ENCODE results near the gene WSB2.

Gene WSB2

GRCh38 chr12:118061873-118062843 is 1.2 kb upstream of the WSB2 start:
- DNase-seq: no peak

- DNase-seq: no peak
Measured at GRCh38 chr12:118060301-118061010, 523 bp downstream of the WSB2 start.

GRCh38 chr12:118059341-118060191 is 1.4 kb downstream of the WSB2 start:
- DNase-seq: no peak

GRCh38 chr12:118058881-118059280 is 2.1 kb downstream of the WSB2 start:
- DNase-seq: no peak

- DNase-seq: no peak
Measured at GRCh38 chr12:118058227-118058626, 2.8 kb downstream of the WSB2 start.

- DNase-seq: no peak
Measured at GRCh38 chr12:118055865-118056773, 4.9 kb downstream of the WSB2 start.

GRCh38 chr12:118055144-118055557 is 5.8 kb downstream of the WSB2 start:
- peak; percentile 7 for DNase-seq

GRCh38 chr12:118053071-118053985 is 7.7 kb downstream of the WSB2 start:
- DNase-seq: no peak

GRCh38 chr12:118052324-118053070 is 8.5 kb downstream of the WSB2 start:
- DNase-seq: no peak

- DNase-seq: no peak
Measured at GRCh38 chr12:118050972-118051910, 9.7 kb downstream of the WSB2 start.

- DNase-seq: no peak
Measured at GRCh38 chr12:118046430-118046829, 14.5 kb downstream of the WSB2 start.

GRCh38 chr12:118044577-118044976 is 16.4 kb downstream of the WSB2 start:
- DNase-seq: no peak

GRCh38 chr12:118044075-118044474 is 16.9 kb downstream of the WSB2 start:
- no peak for DNase-seq

GRCh38 chr12:118042091-118042490 is 18.9 kb downstream of the WSB2 start:
- DNase-seq: no peak

- DNase-seq: no peak
Measured at GRCh38 chr12:118038137-118038536, 22.8 kb downstream of the WSB2 start.

GRCh38 chr12:118036672-118037411 is 24.1 kb downstream of the WSB2 start:
- no peak for DNase-seq

- DNase-seq: no peak
Measured at GRCh38 chr12:118035190-118036041, 25.6 kb downstream of the WSB2 start.
